Stomach (tissue), 4 donors: ENCODE data around the gene RHOBTB1.

Experiments used
- CTCF ChIP-seq, 7 experiments: fragments of 450-650 bp in 4 of 7; fragments of 200-600 bp in 3 of 7; sonication (generic) in 3 of 7; IDR thresholded peaks; one replicate each; pipeline ENCODE4 v1.5.1; 2016 to 2019; ENCODE audit warnings: antibody characterized with exemption in 7 of 7, control low read depth in 2 of 7, mild to moderate bottlenecking in 1 of 7
- EP300 ChIP-seq: sonication (generic); formaldehyde crosslinking; IDR thresholded peaks from one replicate; pipeline ENCODE4 v1.6.1; 2017; ENCODE audit warnings: antibody characterized with exemption
- POLR2A ChIP-seq, 4 donors: fragments of 450-650 bp; IDR thresholded peaks; one replicate each; pipeline ENCODE4 v1.6.1; 2016; ENCODE audit warnings: antibody characterized with exemption in 4 of 4, control low read depth in 2 of 4, mild to moderate bottlenecking in 1 of 4, moderate library complexity in 1 of 4
- POLR2AphosphoS5 ChIP-seq, 3 donors: sonication (generic); formaldehyde crosslinking; IDR thresholded peaks; one replicate each; pipeline ENCODE4 v1.6.1; 2016; ENCODE audit warnings: antibody characterized with exemption in 3 of 3

GRCh38 chr10:60907236-60907635 lies 36.7 kb downstream of the RHOBTB1 start:
- no peak for TF ChIP-seq CTCF (IDR thresholded peaks at IDR 0.05)
- TF ChIP-seq POLR2A (IDR thresholded peaks at IDR 0.05): no peak
- TF ChIP-seq EP300: no peak
- TF ChIP-seq POLR2AphosphoS5 (IDR thresholded peaks at IDR 0.05): no peak
